Heart right ventricle (tissue), 16 donors: ENCODE measurements around the gene ARMH1. TPM values are rescaled to one million over a fixed set of nuclear protein-coding genes. Genes with fewer than 3 reads are reported as not detected.

Experiments used
- ATAC-seq, 8 donors: fragments of 200-7000 bp; cut with Tn5 transposase; one replicate each; pipeline ENCODE4 v1.9.1; 2020; ENCODE audit warnings: mild to moderate bottlenecking in 8 of 8, moderate library complexity in 8 of 8, moderate number of reproducible peaks in 1 of 8
- DNase-seq, 2 donors: peaks; one replicate each; pipeline ENCODE4 v3.0.0-alpha.2; 2020
- H3K27ac ChIP-seq, 10 donors: fragments of 200-600 bp; sonication (generic) in 2 of 10; one replicate each; pipeline versions ENCODE4 v1.5.0 to v1.8.0; 2020 to 2022; ENCODE audit warnings: mild to moderate bottlenecking in 3 of 10
- H3K27me3 ChIP-seq, 7 donors: fragments of 200-600 bp; one replicate each; pipeline ENCODE4 v1.8.0; 2021 to 2022; ENCODE audit warnings: mild to moderate bottlenecking in 2 of 7
- H3K36me3 ChIP-seq, 9 donors: fragments of 200-600 bp; sonication (generic) in 1 of 9; one replicate each; pipeline versions ENCODE4 v1.5.0 to v1.8.0; 2020 to 2022; ENCODE audit warnings: mild to moderate bottlenecking in 2 of 9
- H3K4me1 ChIP-seq, 9 donors: fragments of 200-600 bp; sonication (generic) in 1 of 9; one replicate each; pipeline versions ENCODE4 v1.5.0 to v1.8.0; 2020 to 2022; ENCODE audit warnings: mild to moderate bottlenecking in 4 of 9
- H3K4me3 ChIP-seq, 10 donors: fragments of 200-600 bp; sonication (generic) in 2 of 10; one replicate each; pipeline versions ENCODE4 v1.5.0 to v1.8.0; 2020 to 2022; ENCODE audit warnings: mild to moderate bottlenecking in 7 of 10, moderate library complexity in 2 of 10
- H3K9me3 ChIP-seq, 11 donors: fragments of 200-600 bp in 10 of 11; sonication (generic) in 2 of 11; one replicate each; pipeline versions ENCODE4 v1.5.0 to v1.8.0; 2013 to 2022; ENCODE audit warnings: mild to moderate bottlenecking in 2 of 11, control low read depth in 1 of 11, moderate library complexity in 1 of 11
- WGBS, 2 donors: extraction: QIAGEN DNeasy Blood & Tissue Kit; methylation state at CpG; one replicate each; pipeline ENCODE4 v1.1.7; 2013; ENCODE audit warnings: inconsistent platforms in 1 of 2; 5-methylcytosine and 5-hydroxymethylcytosine counted together
- intact Hi-C, 10 donors: fragments of 100-400 bp; cut with DNase I; formaldehyde crosslinking; loops; one replicate each; pipeline versions ENCODE4 v1.11.1 to v1.14.2; 2022
- polyA plus RNA-seq, 2 donors: library from polyadenylated mRNA; stranded (reverse); fragments of 200-250 nt; gene quantifications; one replicate each; pipeline ENCODE4 v1.2.3, GENCODE V29; 2013
- total RNA-seq, 10 donors: library from RNA; stranded (reverse); fragmentation: NEBNext Ultra II Directional in 3 of 10; extraction: Animal tissue kit (Norgen Biotek cat#: 25700) in 3 of 10; gene quantifications; one replicate each; pipeline versions ENCODE4 v1.2.1 to v1.2.4, GENCODE V29; 2021 to 2023
- TF ChIP-seq, protein P1 (sequence below), 9 donors: fragments of 200-600 bp; sonication (generic) in 2 of 9; IDR thresholded peaks; one replicate each; pipeline versions ENCODE4 v1.5.0 to v1.8.0; 2021 to 2022; ENCODE audit warnings: antibody characterized with exemption in 9 of 9, mild to moderate bottlenecking in 5 of 9, moderate library complexity in 1 of 9
- donor health status: Arrhythmogenic right ventricular cardiomyopathy.
- donor health status: ischemic (EF 13 %, LVEDD 7.1; RV severe dilation, severe dysfunction).
- donor health status: healthy with polysubstance abuse.
- donor health status: DM: no; HTN: yes; CAD: no.
- donor health status: DM: no; HTN: no; CAD: no.
- donor health status: ischemic (EF 25% LVEDD 6.9; RV normal size, moderate dysfunction).
- donor health status: ischemic (EF 25% LVEDD 5.7; RV mildly dilated, moderate dysfunction).
- donor health status: healthy.
- donor health status: DM: yes; HTN: yes; CAD: no.
- donor health status: Ischemic cardiomyopathy.
- donor health status: ischemic (EF 35%, LVEDD 5.7; RV mildly dilated, moderate dysfunction).
- donor health status: nonischemic (EF 11% LVEDD 7.7; RV severe dilation, severe dysfunction).
- donor health status: DM: yes; HTN: yes; CAD: no.
- donor health status: PGD.
- donor health status: ischemic (EF 29% LVEDD 5.4; RV normal size, mild dysfunction).
- donor health status: nonischemic (EF 23%, LVEDD 6.1; RV moderate dilation, normal function).

Gene ARMH1
- total and polyA plus RNA-seq, 12 donors, result 0.62 to 3.3 (median 1.1) TPM; not detected in 5

DNA sequence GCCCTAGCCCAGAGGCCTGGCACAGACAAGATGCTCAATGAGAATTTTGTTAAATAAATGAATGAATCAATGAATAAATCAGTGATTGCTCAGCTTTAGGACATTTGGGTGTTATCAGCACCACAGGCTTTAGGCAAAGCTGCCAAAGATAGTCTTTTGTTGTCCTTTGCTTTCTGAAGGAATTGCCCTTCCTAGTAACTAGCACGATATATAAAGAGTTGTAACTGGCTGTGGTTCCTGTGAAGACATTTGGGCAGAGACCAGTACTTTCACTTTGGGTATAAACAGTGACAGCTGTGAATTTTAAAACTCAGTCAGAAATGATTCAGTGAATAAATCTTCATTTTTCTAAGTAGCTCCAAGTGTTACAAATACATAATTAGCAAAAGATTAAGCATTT, 43.1 kb downstream of the ARMH1 start:
- TF ChIP-seq, protein P1, sequence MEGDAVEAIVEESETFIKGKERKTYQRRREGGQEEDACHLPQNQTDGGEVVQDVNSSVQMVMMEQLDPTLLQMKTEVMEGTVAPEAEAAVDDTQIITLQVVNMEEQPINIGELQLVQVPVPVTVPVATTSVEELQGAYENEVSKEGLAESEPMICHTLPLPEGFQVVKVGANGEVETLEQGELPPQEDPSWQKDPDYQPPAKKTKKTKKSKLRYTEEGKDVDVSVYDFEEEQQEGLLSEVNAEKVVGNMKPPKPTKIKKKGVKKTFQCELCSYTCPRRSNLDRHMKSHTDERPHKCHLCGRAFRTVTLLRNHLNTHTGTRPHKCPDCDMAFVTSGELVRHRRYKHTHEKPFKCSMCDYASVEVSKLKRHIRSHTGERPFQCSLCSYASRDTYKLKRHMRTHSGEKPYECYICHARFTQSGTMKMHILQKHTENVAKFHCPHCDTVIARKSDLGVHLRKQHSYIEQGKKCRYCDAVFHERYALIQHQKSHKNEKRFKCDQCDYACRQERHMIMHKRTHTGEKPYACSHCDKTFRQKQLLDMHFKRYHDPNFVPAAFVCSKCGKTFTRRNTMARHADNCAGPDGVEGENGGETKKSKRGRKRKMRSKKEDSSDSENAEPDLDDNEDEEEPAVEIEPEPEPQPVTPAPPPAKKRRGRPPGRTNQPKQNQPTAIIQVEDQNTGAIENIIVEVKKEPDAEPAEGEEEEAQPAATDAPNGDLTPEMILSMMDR (IDR thresholded peaks at IDR 0.05), result no peak
- 53 to 69% methylated on average over 1 of the region's 1 CpG for WGBS, 2 donors
- H3K4me3 ChIP-seq, result no peak overlapping the region
- intact Hi-C loops, result loop anchor here in 1 of 10 donors (5.0 kb wide), 1 partner anchor 585 kb away; no protein-coding TSS in a partner anchor
- no peak overlapping the region for H3K27ac ChIP-seq
- H3K27me3 ChIP-seq, result peaks cover 0 to 4% (median 0%) of the 10 kb centered on the region in 7 donors
- DNase-seq, result no peak
- H3K4me1 ChIP-seq, result peaks cover 0 to 27% (median 6%) of the 10 kb centered on the region in 9 donors
- no peaks in the 10 kb centered on the region for H3K36me3 ChIP-seq
- no peaks in the 10 kb centered on the region for H3K9me3 ChIP-seq
- no peak for ATAC-seq

DNA sequence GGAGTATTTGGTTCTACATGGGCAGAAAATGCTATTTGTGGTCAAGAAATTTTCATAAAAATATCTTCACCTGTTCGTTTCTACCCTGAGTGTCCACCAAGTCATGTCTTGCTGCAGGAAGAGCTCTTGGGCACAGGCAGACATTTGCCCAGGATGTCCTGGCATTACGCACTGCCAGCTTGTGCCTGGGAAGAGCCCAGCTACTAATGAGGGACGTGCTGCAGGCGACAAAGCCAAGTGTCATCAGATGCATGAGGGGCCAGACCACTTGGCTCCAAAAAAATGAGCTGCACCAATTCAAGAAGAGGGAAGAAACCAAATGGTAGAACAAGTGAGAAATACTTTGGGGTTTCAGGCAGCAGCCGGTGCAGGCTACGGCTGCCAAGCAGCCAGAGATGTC, 43.6 kb downstream of the ARMH1 start:
- H3K27ac ChIP-seq, result no peak overlapping the region
- H3K9me3 ChIP-seq, result no peaks in the 10 kb centered on the region
- H3K4me3 ChIP-seq, result no peak overlapping the region
- no peak for DNase-seq
- peaks cover 0 to 31% (median 6%) of the 10 kb centered on the region in 9 donors for H3K4me1 ChIP-seq
- TF ChIP-seq, protein P1 (IDR thresholded peaks at IDR 0.05), result no peak
- WGBS, 2 donors, result 83 to 85% methylated on average over 6 of the region's 6 CpGs
- ATAC-seq, result no peak
- peaks cover 0 to 4% (median 0%) of the 10 kb centered on the region in 7 donors for H3K27me3 ChIP-seq
- intact Hi-C loops, result loop anchor here in 1 of 10 donors (5.0 kb wide), 1 partner anchor 584 kb away; no protein-coding TSS in a partner anchor
- no peaks in the 10 kb centered on the region for H3K36me3 ChIP-seq

DNA sequence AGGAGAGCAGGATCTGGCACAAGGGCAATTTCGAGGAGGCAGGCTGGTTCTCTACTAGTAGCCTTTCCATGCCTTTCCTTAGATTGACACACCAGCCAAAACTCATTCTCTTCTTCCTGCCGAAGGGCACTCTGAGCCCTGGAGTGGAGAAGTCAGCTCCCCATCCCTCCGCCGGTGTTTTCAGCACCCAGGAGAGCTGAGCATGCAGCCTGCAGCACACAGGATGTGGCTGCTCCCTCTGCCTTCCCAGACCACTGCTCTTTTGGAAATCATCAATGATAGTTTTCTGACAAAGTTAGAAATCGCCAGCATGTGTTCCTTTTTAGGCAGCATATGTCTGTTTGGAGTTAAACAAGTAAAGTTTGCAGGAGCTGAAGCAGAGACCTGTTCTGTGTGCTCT, 44.8 kb downstream of the ARMH1 start:
- no peak for ATAC-seq
- intact Hi-C loops, result loop anchor here in 1 of 10 donors (5.0 kb wide), 1 partner anchor 583 kb away; no protein-coding TSS in a partner anchor
- TF ChIP-seq, protein P1 (IDR thresholded peaks at IDR 0.05), result no peak
- no peak for DNase-seq
- Histone ChIP-seq H3K4me1 (peaks cover 0 to 42% (median 6%) of the 10 kb centered on the region in 9 donors), H3K36me3 (no peaks in the 10 kb centered on the region), H3K9me3 (no peaks in the 10 kb centered on the region), H3K27ac (no peak overlapping the region), H3K27me3 (peaks cover 0 to 9% (median 7%) of the 10 kb centered on the region in 7 donors), H3K4me3 (no peak overlapping the region)
- WGBS, 2 donors, result 65 to 68% methylated on average over 5 of the region's 5 CpGs

DNA sequence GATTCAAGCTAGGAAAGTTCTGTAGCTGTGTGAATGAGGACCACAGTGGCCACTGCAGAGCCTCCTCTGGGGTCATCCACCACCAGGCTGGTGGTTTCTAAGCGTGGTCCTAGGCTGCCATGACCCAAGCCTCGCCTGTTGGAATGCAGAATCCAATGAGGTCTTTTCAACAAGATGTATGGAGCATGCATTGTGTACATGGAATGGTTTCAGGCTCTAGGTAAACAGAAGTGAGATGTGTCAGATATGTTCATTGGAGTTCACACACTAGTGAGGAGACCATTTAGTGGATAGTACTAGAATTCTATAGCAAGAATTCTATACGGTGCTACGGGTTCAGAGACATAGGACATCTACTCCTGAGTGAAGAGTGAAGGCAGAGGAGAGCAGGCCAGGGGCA, 45.8 kb downstream of the ARMH1 start:
- H3K4me1 ChIP-seq, result peaks cover 0 to 35% (median 0%) of the 10 kb centered on the region in 9 donors
- no peak overlapping the region for H3K27ac ChIP-seq
- peaks cover 0 to 18% (median 12%) of the 10 kb centered on the region in 7 donors for H3K27me3 ChIP-seq
- no peak for DNase-seq
- no peak overlapping the region for H3K4me3 ChIP-seq
- H3K9me3 ChIP-seq, result no peaks in the 10 kb centered on the region
- no peak for ATAC-seq
- TF ChIP-seq, protein P1 (IDR thresholded peaks at IDR 0.05), result no peak
- intact Hi-C loops, result no loop called here
- 79 to 94% methylated on average over 4 of the region's 4 CpGs for WGBS, 2 donors
- H3K36me3 ChIP-seq, result no peaks in the 10 kb centered on the region
